Measurements from ENCODE around the gene MXD3.
A peak's percentile ranks its signal among the peaks of the same experiment; 100 is the strongest.

The MXD3 gene

GRCh38 chr5:177319913-177320588 is 8.4 kb upstream of the MXD3 start:
- TF ChIP-seq EZH2 (IDR thresholded peaks at IDR 0.05), result no peak
- no peak for TF ChIP-seq POLR2AphosphoS5 (IDR thresholded peaks at IDR 0.05; ENCODE audit: borderline replicate concordance, low read depth, low read length)
- TF ChIP-seq FOXP2 (optimal IDR thresholded peaks at IDR 0.05; ENCODE audit: control extremely low read depth, extremely low read length, insufficient read depth), result no peak
- no peaks in the 10 kb centered on the region for H3K9me3 ChIP-seq (ENCODE audit: low read depth, low read length)
- H3K36me3 ChIP-seq (ENCODE audit: insufficient read depth, low read length), result no peaks in the 10 kb centered on the region
- H3K4me3 ChIP-seq, result no peak overlapping the region
- DNase-seq (ENCODE audit: low read depth, low spot score), result no peak
- H3K9ac ChIP-seq (ENCODE audit: insufficient read length), result no peak overlapping the region
- H3K27ac ChIP-seq, result no peak overlapping the region

GRCh38 chr5:177317959-177318377 is 6.3 kb upstream of the MXD3 start:
- Histone ChIP-seq H3K27ac (no peak overlapping the region), H3K36me3 (ENCODE audit: insufficient read depth, low read length) (no peaks in the 10 kb centered on the region), H3K9me3 (ENCODE audit: low read depth, low read length) (no peaks in the 10 kb centered on the region), H3K4me3 (no peak overlapping the region), H3K9ac (ENCODE audit: insufficient read length) (no peak overlapping the region)
- TF ChIP-seq POLR2AphosphoS5 (IDR thresholded peaks at IDR 0.05; ENCODE audit: borderline replicate concordance, low read depth, low read length), result no peak
- TF ChIP-seq FOXP2 (optimal IDR thresholded peaks at IDR 0.05; ENCODE audit: control extremely low read depth, extremely low read length, insufficient read depth), result no peak
- TF ChIP-seq EZH2 (IDR thresholded peaks at IDR 0.05), result no peak
- DNase-seq (ENCODE audit: low read depth, low spot score), result peak; percentile 34

GRCh38 chr5:177316005-177316404 is 4.3 kb upstream of the MXD3 start:
- no peak for DNase-seq (ENCODE audit: low read depth, low spot score)
- no peaks in the 10 kb centered on the region for H3K9me3 ChIP-seq (ENCODE audit: low read depth, low read length)
- H3K36me3 ChIP-seq (ENCODE audit: insufficient read depth, low read length), result no peaks in the 10 kb centered on the region
- H3K4me3 ChIP-seq, result no peak overlapping the region
- TF ChIP-seq POLR2AphosphoS5 (IDR thresholded peaks at IDR 0.05; ENCODE audit: borderline replicate concordance, low read depth, low read length) (no peak), EZH2 (IDR thresholded peaks at IDR 0.05) (no peak), FOXP2 (optimal IDR thresholded peaks at IDR 0.05; ENCODE audit: control extremely low read depth, extremely low read length, insufficient read depth) (no peak)
- no peak overlapping the region for H3K9ac ChIP-seq (ENCODE audit: insufficient read length)
- H3K27ac ChIP-seq, result no peak overlapping the region

- H3K27ac ChIP-seq, result no peak overlapping the region
- H3K4me3 ChIP-seq, result no peak overlapping the region
- DNase-seq (ENCODE audit: low read depth, low spot score), result no peak
- TF ChIP-seq FOXP2 (optimal IDR thresholded peaks at IDR 0.05; ENCODE audit: control extremely low read depth, extremely low read length, insufficient read depth), result no peak
- no peak for TF ChIP-seq EZH2 (IDR thresholded peaks at IDR 0.05)
- TF ChIP-seq POLR2AphosphoS5 (IDR thresholded peaks at IDR 0.05; ENCODE audit: borderline replicate concordance, low read depth, low read length), result no peak
- H3K9me3 ChIP-seq (ENCODE audit: low read depth, low read length), result no peaks in the 10 kb centered on the region
- no peaks in the 10 kb centered on the region for H3K36me3 ChIP-seq (ENCODE audit: insufficient read depth, low read length)
- H3K9ac ChIP-seq (ENCODE audit: insufficient read length), result no peak overlapping the region
Observed at GRCh38 chr5:177315411-177315810, 3.7 kb upstream of the MXD3 start.

GRCh38 chr5:177314376-177315342 is 3.0 kb upstream of the MXD3 start:
- Histone ChIP-seq H3K9me3 (ENCODE audit: low read depth, low read length) (no peaks in the 10 kb centered on the region), H3K27ac (no peak overlapping the region), H3K4me3 (no peak overlapping the region), H3K9ac (ENCODE audit: insufficient read length) (no peak overlapping the region), H3K36me3 (ENCODE audit: insufficient read depth, low read length) (no peaks in the 10 kb centered on the region)
- no peak for DNase-seq (ENCODE audit: low read depth, low spot score)
- TF ChIP-seq POLR2AphosphoS5 (IDR thresholded peaks at IDR 0.05; ENCODE audit: borderline replicate concordance, low read depth, low read length), result no peak
- TF ChIP-seq EZH2 (IDR thresholded peaks at IDR 0.05), result no peak
- TF ChIP-seq FOXP2 (optimal IDR thresholded peaks at IDR 0.05; ENCODE audit: control extremely low read depth, extremely low read length, insufficient read depth), result no peak

- no peak overlapping the region for H3K9ac ChIP-seq (ENCODE audit: insufficient read length)
- no peak for DNase-seq (ENCODE audit: low read depth, low spot score)
- H3K4me3 ChIP-seq, result no peak overlapping the region
- no peaks in the 10 kb centered on the region for H3K9me3 ChIP-seq (ENCODE audit: low read depth, low read length)
- no peak overlapping the region for H3K27ac ChIP-seq
- no peaks in the 10 kb centered on the region; the same call in 1 of the 2 replicates for H3K36me3 ChIP-seq (ENCODE audit: insufficient read depth, low read length)
- no peak for TF ChIP-seq POLR2AphosphoS5 (IDR thresholded peaks at IDR 0.05; ENCODE audit: borderline replicate concordance, low read depth, low read length)
- TF ChIP-seq EZH2 (IDR thresholded peaks at IDR 0.05), result no peak
- TF ChIP-seq FOXP2 (optimal IDR thresholded peaks at IDR 0.05; ENCODE audit: control extremely low read depth, extremely low read length, insufficient read depth), result no peak
Observed at GRCh38 chr5:177313561-177314259, 2.0 kb upstream of the MXD3 start.

GRCh38 chr5:177312649-177313181 is 1.0 kb upstream of the MXD3 start:
- Histone ChIP-seq H3K27ac (peak overlapping the region; percentile 65; the same call in 1 of the 2 replicates), H3K9me3 (ENCODE audit: low read depth, low read length) (no peaks in the 10 kb centered on the region), H3K4me3 (peak overlapping the region; percentile 94), H3K9ac (ENCODE audit: insufficient read length) (peak overlapping the region; percentile 88), H3K36me3 (ENCODE audit: insufficient read depth, low read length) (no peaks in the 10 kb centered on the region; the same call in 1 of the 2 replicates)
- no peak for DNase-seq (ENCODE audit: low read depth, low spot score)
- no peak for TF ChIP-seq POLR2AphosphoS5 (IDR thresholded peaks at IDR 0.05; ENCODE audit: borderline replicate concordance, low read depth, low read length)
- no peak for TF ChIP-seq FOXP2 (optimal IDR thresholded peaks at IDR 0.05; ENCODE audit: control extremely low read depth, extremely low read length, insufficient read depth)
- TF ChIP-seq EZH2 (IDR thresholded peaks at IDR 0.05), result no peak
